SK-N-SH treated with all-trans-retinoic acid at 6 μM for 48 hours (cell line): Measurements from ENCODE around the gene OCIAD1.

Experiments used
- CREB5 ChIP-seq: fragments of 250-450 bp; sonication (Bioruptor Pico); IDR thresholded peaks from 2 replicates; pipeline ENCODE4 v1.5.1; 2020; ENCODE audit warnings: low read depth, mild to moderate bottlenecking, moderate library complexity
- GLIS3 ChIP-seq: fragments of 250-450 bp; sonication (Bioruptor Pico); IDR thresholded peaks from 2 replicates; pipeline ENCODE4 v1.5.0; 2020; ENCODE audit warnings: mild to moderate bottlenecking, moderate library complexity
- ISL1 ChIP-seq: fragments of 250-450 bp; sonication (Bioruptor Pico); IDR thresholded peaks from 2 replicates; pipeline ENCODE4 v2.1.2; 2022; ENCODE audit warnings: mild to moderate bottlenecking, moderate library complexity
- POU6F1 ChIP-seq: fragments of 250-450 bp; sonication (Bioruptor Pico); IDR thresholded peaks from 2 replicates; pipeline ENCODE4 v1.8.0; 2021; ENCODE audit warnings: low read depth, mild to moderate bottlenecking, moderate library complexity, borderline replicate concordance
- RARB ChIP-seq: fragments of 250-450 bp; sonication (Bioruptor Pico); IDR thresholded peaks from 2 replicates; pipeline ENCODE4 v1.8.0; 2021; ENCODE audit warnings: mild to moderate bottlenecking, moderate library complexity
- SNAI2 ChIP-seq: fragments of 250-450 bp; sonication (Bioruptor Pico); IDR thresholded peaks from 2 replicates; pipeline ENCODE4 v1.5.0; 2020; ENCODE audit warnings: mild to moderate bottlenecking, moderate library complexity
- TSHZ2 ChIP-seq: fragments of 250-450 bp; sonication (Bioruptor Pico); IDR thresholded peaks from 2 replicates; pipeline ENCODE4 v1.5.0; 2020; ENCODE audit warnings: mild to moderate bottlenecking, moderate library complexity
- ZFP3 ChIP-seq: fragments of 250-450 bp; sonication (Bioruptor Pico); IDR thresholded peaks from 2 replicates; pipeline ENCODE4 v1.5.0; 2020; ENCODE audit warnings: mild to moderate bottlenecking, moderate library complexity
- ZFP30 ChIP-seq: fragments of 450-650 bp; formaldehyde crosslinking; IDR thresholded peaks from 2 replicates; pipeline ENCODE4 v1.5.0; 2022; ENCODE audit warnings: mild to moderate bottlenecking, moderate library complexity
- ZNF565 ChIP-seq: fragments of 450-650 bp; formaldehyde crosslinking; conservative IDR thresholded peaks from 2 replicates; pipeline ENCODE4 v1.5.0; 2020; ENCODE audit warnings: low read depth, mild to moderate bottlenecking, moderate library complexity
- ZNF70 ChIP-seq: fragments of 450-650 bp; formaldehyde crosslinking; IDR thresholded peaks from 2 replicates; pipeline ENCODE4 v1.5.0; 2020; ENCODE audit warnings: mild to moderate bottlenecking, moderate library complexity
- ZNF8 ChIP-seq: fragments of 450-650 bp; formaldehyde crosslinking; IDR thresholded peaks from 2 replicates; pipeline ENCODE4 v1.5.0; 2020; ENCODE audit warnings: mild to moderate bottlenecking, moderate library complexity
- TF ChIP-seq, protein P1 (sequence below): fragments of 250-450 bp; sonication (Bioruptor Pico); IDR thresholded peaks from 2 replicates; pipeline ENCODE4 v1.8.0; 2020; ENCODE audit warnings: mild to moderate bottlenecking, moderate library complexity, borderline replicate concordance
- TF ChIP-seq, protein P2 (sequence below): fragments of 250-450 bp; sonication (Bioruptor Pico); IDR thresholded peaks from 2 replicates; pipeline ENCODE4 v1.5.1; 2021; ENCODE audit warnings: mild to moderate bottlenecking, moderate library complexity

GRCh38 chr4:48909697-48910096, 78.8 kb downstream of the OCIAD1 start:
- no peak for TF ChIP-seq POU6F1 (CRISPR knock-in tag)
- TF ChIP-seq, protein P1, sequence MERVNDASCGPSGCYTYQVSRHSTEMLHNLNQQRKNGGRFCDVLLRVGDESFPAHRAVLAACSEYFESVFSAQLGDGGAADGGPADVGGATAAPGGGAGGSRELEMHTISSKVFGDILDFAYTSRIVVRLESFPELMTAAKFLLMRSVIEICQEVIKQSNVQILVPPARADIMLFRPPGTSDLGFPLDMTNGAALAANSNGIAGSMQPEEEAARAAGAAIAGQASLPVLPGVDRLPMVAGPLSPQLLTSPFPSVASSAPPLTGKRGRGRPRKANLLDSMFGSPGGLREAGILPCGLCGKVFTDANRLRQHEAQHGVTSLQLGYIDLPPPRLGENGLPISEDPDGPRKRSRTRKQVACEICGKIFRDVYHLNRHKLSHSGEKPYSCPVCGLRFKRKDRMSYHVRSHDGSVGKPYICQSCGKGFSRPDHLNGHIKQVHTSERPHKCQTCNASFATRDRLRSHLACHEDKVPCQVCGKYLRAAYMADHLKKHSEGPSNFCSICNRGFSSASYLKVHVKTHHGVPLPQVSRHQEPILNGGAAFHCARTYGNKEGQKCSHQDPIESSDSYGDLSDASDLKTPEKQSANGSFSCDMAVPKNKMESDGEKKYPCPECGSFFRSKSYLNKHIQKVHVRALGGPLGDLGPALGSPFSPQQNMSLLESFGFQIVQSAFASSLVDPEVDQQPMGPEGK (CRISPR knock-in tag): no peak
- TF ChIP-seq ZFP30 (CRISPR knock-in tag): no peak
- no peak for TF ChIP-seq GLIS3 (CRISPR knock-in tag)
- no peak for TF ChIP-seq ZFP3
- TF ChIP-seq SNAI2 (CRISPR knock-in tag): no peak
- TF ChIP-seq CREB5 (CRISPR knock-in tag): no peak
- TF ChIP-seq, protein P2, sequence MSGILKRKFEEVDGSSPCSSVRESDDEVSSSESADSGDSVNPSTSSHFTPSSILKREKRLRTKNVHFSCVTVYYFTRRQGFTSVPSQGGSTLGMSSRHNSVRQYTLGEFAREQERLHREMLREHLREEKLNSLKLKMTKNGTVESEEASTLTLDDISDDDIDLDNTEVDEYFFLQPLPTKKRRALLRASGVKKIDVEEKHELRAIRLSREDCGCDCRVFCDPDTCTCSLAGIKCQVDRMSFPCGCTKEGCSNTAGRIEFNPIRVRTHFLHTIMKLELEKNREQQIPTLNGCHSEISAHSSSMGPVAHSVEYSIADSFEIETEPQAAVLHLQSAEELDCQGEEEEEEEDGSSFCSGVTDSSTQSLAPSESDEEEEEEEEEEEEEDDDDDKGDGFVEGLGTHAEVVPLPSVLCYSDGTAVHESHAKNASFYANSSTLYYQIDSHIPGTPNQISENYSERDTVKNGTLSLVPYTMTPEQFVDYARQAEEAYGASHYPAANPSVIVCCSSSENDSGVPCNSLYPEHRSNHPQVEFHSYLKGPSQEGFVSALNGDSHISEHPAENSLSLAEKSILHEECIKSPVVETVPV: no peak
- no peak for TF ChIP-seq TSHZ2 (CRISPR knock-in tag)
- TF ChIP-seq RARB (CRISPR knock-in tag): no peak
- no peak for TF ChIP-seq ZNF565 (CRISPR knock-in tag)
- TF ChIP-seq ZNF8 (CRISPR knock-in tag): no peak
- no peak for TF ChIP-seq ZNF70
- peak; percentile 38; the same call in 1 of the 2 replicates for TF ChIP-seq ISL1 (CRISPR knock-in tag)
